DLD1 (cell line): ENCODE measurements around the gene RPL10A.

Experiments
- in situ Hi-C: cut with HindIII; loops from 2 replicates; pipeline ENCODE4 v1.10.0; 2017; ENCODE audit warnings: low sequenced_read_pairs

The RPL10A gene

GRCh38 chr6:35474131-35474941, 6.1 kb downstream of the RPL10A start:
- in situ Hi-C loops, result no loop called here

GRCh38 chr6:35474942-35475570, 6.9 kb downstream of the RPL10A start:
- in situ Hi-C loops, result no loop called here

- in situ Hi-C loops, result no loop called here
These were observed 7.4 kb downstream of the RPL10A start for GRCh38 chr6:35475573-35475972.

- in situ Hi-C loops, result no loop called here
These were observed 7.8 kb downstream of the RPL10A start for GRCh38 chr6:35476004-35476403.

GRCh38 chr6:35477028-35477427, 8.8 kb downstream of the RPL10A start:
- in situ Hi-C loops, result no loop called here

GRCh38 chr6:35477551-35478179, 9.5 kb downstream of the RPL10A start:
- in situ Hi-C loops, result no loop called here

GRCh38 chr6:35478259-35478658, 10.1 kb downstream of the RPL10A start:
- in situ Hi-C loops, result no loop called here

- in situ Hi-C loops, result no loop called here
These were observed 12.0 kb downstream of the RPL10A start for GRCh38 chr6:35480176-35480575.

- in situ Hi-C loops, result no loop called here
These were observed 13.0 kb downstream of the RPL10A start for GRCh38 chr6:35481226-35481625.

- in situ Hi-C loops, result no loop called here
These were observed 14.9 kb downstream of the RPL10A start for GRCh38 chr6:35483062-35483461.

GRCh38 chr6:35483490-35483889, 15.3 kb downstream of the RPL10A start:
- in situ Hi-C loops, result no loop called here

GRCh38 chr6:35483893-35484645, 15.9 kb downstream of the RPL10A start:
- in situ Hi-C loops, result no loop called here

- in situ Hi-C loops, result no loop called here
These were observed 16.8 kb downstream of the RPL10A start for GRCh38 chr6:35484921-35485392.

- in situ Hi-C loops, result no loop called here
These were observed 17.2 kb downstream of the RPL10A start for GRCh38 chr6:35485402-35485877.

- in situ Hi-C loops, result no loop called here
These were observed 18.1 kb downstream of the RPL10A start for GRCh38 chr6:35486005-35486925.

GRCh38 chr6:35487658-35488516, 19.7 kb downstream of the RPL10A start:
- in situ Hi-C loops, result no loop called here

GRCh38 chr6:35488517-35488862, 20.3 kb downstream of the RPL10A start:
- in situ Hi-C loops, result no loop called here

GRCh38 chr6:35489066-35489465, 20.9 kb downstream of the RPL10A start:
- in situ Hi-C loops, result no loop called here
